ENCODE results near the gene LAMA3. TPM values are rescaled to one million over a fixed set of nuclear protein-coding genes. Genes with fewer than 3 reads are reported as not detected.
A peak's percentile ranks its signal among the peaks of the same experiment; 100 is the strongest.

LAMA3 gene
- total RNA-seq, 1 donor from 2014 or later: 126 TPM

GRCh38 chr18:23844991-23845680, 155.9 kb downstream of the LAMA3 start:
- no peaks in the 10 kb centered on the region for H3K27me3 ChIP-seq (ENCODE audit: control insufficient read depth, insufficient read depth, low read length)
- H3K4me3 ChIP-seq (ENCODE audit: low read depth, low read length): no peak overlapping the region
- no peak for TF ChIP-seq CTCF (IDR thresholded peaks at IDR 0.05; ENCODE audit: insufficient read depth, low read length, poor library complexity, severe bottlenecking)
- peaks cover 3% of the 10 kb centered on the region for H3K36me3 ChIP-seq (ENCODE audit: control insufficient read depth, insufficient read depth, low read length)
- peak; percentile 39 for DNase-seq (ENCODE audit: low read depth)

- DNase-seq (ENCODE audit: low read depth): no peak
- peaks cover 3% of the 10 kb centered on the region for H3K36me3 ChIP-seq (ENCODE audit: control insufficient read depth, insufficient read depth, low read length)
- no peak overlapping the region for H3K4me3 ChIP-seq (ENCODE audit: low read depth, low read length)
- H3K27me3 ChIP-seq (ENCODE audit: control insufficient read depth, insufficient read depth, low read length): no peaks in the 10 kb centered on the region
- no peak for TF ChIP-seq CTCF (IDR thresholded peaks at IDR 0.05; ENCODE audit: insufficient read depth, low read length, poor library complexity, severe bottlenecking)
Observed at GRCh38 chr18:23845988-23846630, 156.9 kb downstream of the LAMA3 start.

- H3K27me3 ChIP-seq (ENCODE audit: control insufficient read depth, insufficient read depth, low read length): no peaks in the 10 kb centered on the region
- no peak for DNase-seq (ENCODE audit: low read depth)
- TF ChIP-seq CTCF (IDR thresholded peaks at IDR 0.05; ENCODE audit: insufficient read depth, low read length, poor library complexity, severe bottlenecking): no peak
- H3K4me3 ChIP-seq (ENCODE audit: low read depth, low read length): no peak overlapping the region
- H3K36me3 ChIP-seq (ENCODE audit: control insufficient read depth, insufficient read depth, low read length): peaks cover 3% of the 10 kb centered on the region
Observed at GRCh38 chr18:23847321-23847986, 158.2 kb downstream of the LAMA3 start.

- DNase-seq (ENCODE audit: low read depth): no peak
- no peak overlapping the region for H3K4me3 ChIP-seq (ENCODE audit: low read depth, low read length)
- no peak for TF ChIP-seq CTCF (IDR thresholded peaks at IDR 0.05; ENCODE audit: insufficient read depth, low read length, poor library complexity, severe bottlenecking)
- no peaks in the 10 kb centered on the region for H3K27me3 ChIP-seq (ENCODE audit: control insufficient read depth, insufficient read depth, low read length)
- no peaks in the 10 kb centered on the region for H3K36me3 ChIP-seq (ENCODE audit: control insufficient read depth, insufficient read depth, low read length)
Observed at GRCh38 chr18:23849141-23849540, 159.9 kb downstream of the LAMA3 start.

GRCh38 chr18:23850215-23850614, 161.0 kb downstream of the LAMA3 start:
- DNase-seq (ENCODE audit: low read depth): no peak
- Histone ChIP-seq H3K36me3 (ENCODE audit: control insufficient read depth, insufficient read depth, low read length) (no peaks in the 10 kb centered on the region), H3K27me3 (ENCODE audit: control insufficient read depth, insufficient read depth, low read length) (no peaks in the 10 kb centered on the region), H3K4me3 (ENCODE audit: low read depth, low read length) (no peak overlapping the region)
- TF ChIP-seq CTCF (IDR thresholded peaks at IDR 0.05; ENCODE audit: insufficient read depth, low read length, poor library complexity, severe bottlenecking): no peak

Measured in kidney epithelial cell (primary cell).